Measurements from ENCODE around the gene CENPP. TPM values are rescaled to one million over a fixed set of nuclear protein-coding genes. Genes with fewer than 3 reads are reported as not detected.

The CENPP gene
- total RNA-seq, 1 experiment from 2014 or later: 14.3 TPM

GRCh38 chr9:92513349-92513748 is 187.6 kb downstream of the CENPP start:
- Mint-ChIP-seq H3K27me3 (ENCODE audit: low read depth) (no peaks in the 10 kb centered on the region), H3K9me3 (no peaks in the 10 kb centered on the region), H3K4me1 (peaks cover 15% of the 10 kb centered on the region), H3K27ac (no peak overlapping the region), H3K36me3 (no peaks in the 10 kb centered on the region), H3K4me3 (no peak overlapping the region)
- ATAC-seq (no peak), DNase-seq (ENCODE audit: low spot score) (no peak)
- no peak for TF ChIP-seq SP1 (CRISPR knock-in tag; conservative IDR thresholded peaks at IDR 0.05)
- TF ChIP-seq ZNF416 (CRISPR knock-in tag; IDR thresholded peaks at IDR 0.05): no peak
- TF ChIP-seq ZNF263 (CRISPR knock-in tag; IDR thresholded peaks at IDR 0.05; ENCODE audit: low read depth): no peak
- no peak for TF ChIP-seq ZNF281 (CRISPR knock-in tag; IDR thresholded peaks at IDR 0.05)
- no peak for TF ChIP-seq RELA (CRISPR knock-in tag; IDR thresholded peaks at IDR 0.05; ENCODE audit: borderline replicate concordance)
- TF ChIP-seq ARID4B (CRISPR knock-in tag; IDR thresholded peaks at IDR 0.05; ENCODE audit: borderline replicate concordance): no peak
- TF ChIP-seq FOXP1 (CRISPR knock-in tag; IDR thresholded peaks at IDR 0.05; ENCODE audit: borderline replicate concordance): no peak
- no peak for TF ChIP-seq MXD4 (CRISPR knock-in tag; IDR thresholded peaks at IDR 0.05; ENCODE audit: borderline replicate concordance)
- no peak for TF ChIP-seq NFATC4 (CRISPR knock-in tag; IDR thresholded peaks at IDR 0.05)
- TF ChIP-seq PRDM15 (CRISPR knock-in tag; IDR thresholded peaks at IDR 0.05): no peak
- TF ChIP-seq ATF1 (CRISPR knock-in tag; IDR thresholded peaks at IDR 0.05): no peak
- TF ChIP-seq ESRRA (CRISPR knock-in tag; IDR thresholded peaks at IDR 0.05; ENCODE audit: borderline replicate concordance): no peak
- no peak for TF ChIP-seq ATF3 (CRISPR knock-in tag; conservative IDR thresholded peaks at IDR 0.05)
- POLR2A ChIA-PET: no interaction called here
- CTCF ChIA-PET: no interaction called here

- no peak for DNase-seq (ENCODE audit: low spot score)
- ATAC-seq: no peak
- H3K9me3 Mint-ChIP-seq: 0 out of 2 replicates have a peak, but pooled peaks cover under 1% of the 10 kb centered on the region
- no peak overlapping the region for H3K4me3 Mint-ChIP-seq
- H3K27me3 Mint-ChIP-seq (ENCODE audit: low read depth): no peaks in the 10 kb centered on the region
- peak overlapping the region; percentile 19; the same call in 1 of the 2 replicates for H3K27ac Mint-ChIP-seq
- H3K4me1 Mint-ChIP-seq: peaks cover 15% of the 10 kb centered on the region
- ChIA-PET POLR2A (no interaction called here), CTCF (no interaction called here)
- H3K36me3 Mint-ChIP-seq: no peaks in the 10 kb centered on the region
- TF ChIP-seq TEAD4 (CRISPR knock-in tag; IDR thresholded peaks at IDR 0.05): no peak
- no peak for TF ChIP-seq ZNF219 (CRISPR knock-in tag; IDR thresholded peaks at IDR 0.05; ENCODE audit: borderline replicate concordance)
- TF ChIP-seq TP53 (CRISPR knock-in tag; IDR thresholded peaks at IDR 0.05): no peak
- TF ChIP-seq IRF1 (CRISPR knock-in tag; IDR thresholded peaks at IDR 0.05): no peak
- TF ChIP-seq SOX15 (CRISPR knock-in tag; IDR thresholded peaks at IDR 0.05): no peak
- TF ChIP-seq ATF1 (CRISPR knock-in tag; IDR thresholded peaks at IDR 0.05): no peak
- TF ChIP-seq FOXJ3 (CRISPR knock-in tag; IDR thresholded peaks at IDR 0.05; ENCODE audit: borderline replicate concordance): no peak
- TF ChIP-seq GTF2I (CRISPR knock-in tag; conservative IDR thresholded peaks at IDR 0.05): no peak
- no peak for TF ChIP-seq ZNF138 (CRISPR knock-in tag; conservative IDR thresholded peaks at IDR 0.05)
- no peak for TF ChIP-seq ZBTB21 (CRISPR knock-in tag; IDR thresholded peaks at IDR 0.05; ENCODE audit: borderline replicate concordance)
Observed at GRCh38 chr9:92514635-92515034, 188.9 kb downstream of the CENPP start.
